PC-9 (cell line): Measurements from ENCODE around the gene FOXA1. TPM values are rescaled to one million over a fixed set of nuclear protein-coding genes. Genes with fewer than 3 reads are reported as not detected.

Experiments used
- BruUV-seq: library from RNA; stranded (reverse); fragments of 400-500 nt; replicated peaks from 2 replicates; lab custom pipeline; 2021; lab: Mats Ljungman, UMichigan
- CTCF ChIA-PET: fragments of 300-600 bp; sonication (Branson Sonifier 250); formaldehyde crosslinking; loops from one replicate; lab custom pipeline; 2022; ENCODE audit warnings: antibody characterized with exemption; lab: Charles Lee
- POLR2A ChIA-PET: fragments of 300-600 bp; sonication (Branson Sonifier 250); formaldehyde crosslinking; loops from one replicate; lab custom pipeline; 2022; ENCODE audit warnings: antibody characterized with exemption; ENCODE audit not compliant: unreplicated experiment; lab: Charles Lee
- DNase-seq, 2 experiments: peaks; one replicate each; pipeline versions ENCODE4 v3.0.0 to v3.0.0-alpha.2; 2015 to 2022; ENCODE audit warnings: mixed read lengths in 1 of 2
- H2AFZ ChIP-seq: fragments of 200-600 bp; sonication (generic); 2 replicates; pipeline ENCODE4 v1.8.1; 2017; ENCODE audit warnings: antibody characterized with exemption
- H3F3A ChIP-seq: fragments of 200-600 bp; sonication (generic); 2 replicates; pipeline ENCODE4 v1.8.1; 2017; ENCODE audit warnings: antibody characterized with exemption, mild to moderate bottlenecking, low read depth; ENCODE audit not compliant: insufficient read depth
- H3K27ac ChIP-seq: fragments of 200-600 bp; sonication (generic); 2 replicates; pipeline ENCODE4 v1.6.1; 2016; ENCODE audit warnings: mixed run types
- H3K27me3 ChIP-seq: fragments of 200-600 bp; sonication (generic); 2 replicates; pipeline ENCODE4 v1.6.1; 2016; ENCODE audit warnings: low read depth, mixed run types; ENCODE audit not compliant: insufficient read depth
- H3K36me3 ChIP-seq: fragments of 200-600 bp; sonication (generic); 2 replicates; pipeline ENCODE4 v1.6.1; 2016; ENCODE audit warnings: low read depth, mixed run types
- H3K4me1 ChIP-seq: fragments of 200-600 bp; sonication (generic); replicated peaks from 2 replicates; pipeline ENCODE4 v1.6.1; 2016; ENCODE audit warnings: mixed run types; ENCODE audit not compliant: insufficient read depth
- H3K4me2 ChIP-seq: fragments of 200-600 bp; sonication (generic); 2 replicates; pipeline ENCODE4 v1.6.1; 2017; ENCODE audit warnings: mixed run types
- H3K4me3 ChIP-seq: fragments of 200-600 bp; sonication (generic); 2 replicates; pipeline ENCODE4 v1.6.1; 2016; ENCODE audit warnings: mixed run types
- H3K79me2 ChIP-seq: fragments of 200-600 bp; sonication (generic); 2 replicates; pipeline ENCODE4 v1.6.1; 2017; ENCODE audit warnings: low read depth, mixed run types
- H3K9me2 ChIP-seq: fragments of 200-600 bp; sonication (generic); 2 replicates; pipeline ENCODE4 v1.8.1; 2017; ENCODE audit warnings: mild to moderate bottlenecking; ENCODE audit not compliant: insufficient read depth
- H3K9me3 ChIP-seq: fragments of 200-600 bp; sonication (generic); 2 replicates; pipeline ENCODE4 v1.8.1; 2016; ENCODE audit warnings: low read depth; ENCODE audit not compliant: insufficient read depth
- H4K20me1 ChIP-seq: fragments of 200-600 bp; sonication (generic); 2 replicates; pipeline ENCODE4 v1.8.1; 2017; ENCODE audit not compliant: insufficient read depth
- CTCF ChIP-seq: fragments of 200-600 bp; sonication (generic); conservative IDR thresholded peaks from 2 replicates; pipeline ENCODE4 v1.6.1; 2017; ENCODE audit warnings: mixed run types, antibody characterized with exemption, mild to moderate bottlenecking, moderate library complexity
- EZH2 ChIP-seq: fragments of 200-600 bp; sonication (generic); IDR thresholded peaks from 2 replicates; pipeline ENCODE4 v1.8.0; 2017; ENCODE audit warnings: antibody characterized with exemption, low read depth
- intact Hi-C: fragments of 100-400 bp; cut with micrococcal nuclease; formaldehyde crosslinking; loops from one replicate; pipeline ENCODE4 v1.10.0; 2022; ENCODE audit not compliant: unreplicated experiment
- total RNA-seq: library from RNA; stranded (reverse); gene quantifications from 2 replicates; pipeline ENCODE4 v1.2.3, GENCODE V29; 2021

Gene FOXA1
- total RNA-seq, 1 experiment from 2014 or later = 35.4 TPM

DNA sequence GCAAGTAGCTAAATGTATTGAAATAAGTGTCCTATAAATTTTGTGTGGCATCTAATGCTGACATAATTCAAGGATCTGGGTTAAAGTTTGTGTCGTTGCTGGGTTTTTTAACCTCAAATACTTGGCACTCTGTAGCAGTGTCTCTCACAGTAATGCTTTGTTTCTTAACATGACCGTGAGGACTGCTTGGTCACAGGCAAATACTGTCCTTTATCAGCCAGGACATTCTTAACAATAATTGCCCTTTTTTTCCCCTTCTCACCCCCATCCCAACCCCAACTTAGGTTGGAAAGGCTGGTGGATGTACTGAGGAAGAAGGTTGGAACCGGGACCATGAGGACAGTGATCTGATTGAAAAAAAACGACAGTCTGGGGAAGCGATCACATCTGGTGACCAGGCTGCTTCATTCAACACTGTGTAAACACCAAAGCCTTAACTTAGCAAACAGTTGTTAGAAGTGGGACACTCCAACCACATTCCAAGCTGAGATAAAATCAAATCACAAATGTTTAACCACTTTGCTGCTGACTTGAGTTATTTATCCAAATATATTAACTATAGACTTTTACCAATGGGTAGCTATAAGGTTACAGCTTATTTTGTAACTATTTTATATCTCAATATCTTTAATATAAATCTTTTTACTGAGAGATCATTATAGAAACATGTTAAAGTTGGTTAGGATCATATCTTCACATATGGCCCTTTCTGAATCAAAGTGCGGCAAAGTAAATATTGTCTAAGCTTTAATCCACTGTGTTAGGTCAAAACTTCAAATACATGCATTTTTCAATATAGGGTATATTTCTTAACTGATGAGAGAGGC lies 48.2 kb downstream of the FOXA1 start:
- Histone ChIP-seq H3F3A (peaks cover 14% of the 10 kb centered on the region), H3K79me2 (no peaks in the 10 kb centered on the region), H2AFZ (peak overlapping the region; percentile 71; the same call in 1 of the 2 replicates), H3K27ac (peak overlapping the region; percentile 61), H3K4me1 (peaks cover 33% of the 10 kb centered on the region), H3K36me3 (no peaks in the 10 kb centered on the region), H3K27me3 (no peaks in the 10 kb centered on the region), H3K4me3 (0 out of 2 replicates have a peak overlapping the region, but pooled peaks have one; percentile 36), H3K9me3 (no peaks in the 10 kb centered on the region), H3K9me2 (no peaks in the 10 kb centered on the region), H4K20me1 (no peaks in the 10 kb centered on the region), H3K4me2 (peak overlapping the region; percentile 68)
- intact Hi-C loops = no loop called here
- no peak for TF ChIP-seq CTCF
- TF ChIP-seq EZH2 = no peak
- no TSS peak for BruUV-seq
- peak in 1 of 2 experiments; percentile 53 for DNase-seq
- CTCF ChIA-PET = no interaction called here
- POLR2A ChIA-PET = no interaction called here

DNA sequence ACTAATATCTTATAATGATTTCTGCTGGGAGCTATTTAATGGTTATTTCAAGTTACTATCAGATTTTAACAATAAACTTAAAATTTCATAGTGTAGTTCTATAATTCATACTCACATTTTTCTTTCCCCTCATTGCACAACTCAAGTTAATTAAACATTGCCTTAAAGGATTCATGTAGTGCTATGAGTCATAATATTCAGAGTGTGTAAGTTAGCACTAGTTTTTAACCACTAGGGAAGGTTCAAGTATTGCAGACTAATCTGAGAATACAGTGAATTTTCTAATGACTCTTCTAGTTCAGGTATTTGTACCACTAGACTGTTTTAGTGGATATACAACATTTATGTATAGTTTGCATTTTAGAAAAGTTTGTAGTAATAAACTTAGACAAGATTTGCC lies 49.9 kb downstream of the FOXA1 start:
- Histone ChIP-seq H3F3A (peaks cover 14% of the 10 kb centered on the region), H3K9me2 (no peaks in the 10 kb centered on the region), H3K79me2 (no peaks in the 10 kb centered on the region), H4K20me1 (no peaks in the 10 kb centered on the region), H3K27ac (no peak overlapping the region), H3K4me3 (no peak overlapping the region), H3K4me2 (no peak overlapping the region; the same call in 1 of the 2 replicates), H3K4me1 (peaks cover 33% of the 10 kb centered on the region), H2AFZ (no peak overlapping the region), H3K27me3 (no peaks in the 10 kb centered on the region), H3K36me3 (no peaks in the 10 kb centered on the region), H3K9me3 (no peaks in the 10 kb centered on the region)
- DNase-seq = no peak
- ChIA-PET POLR2A (no interaction called here), CTCF (no interaction called here)
- BruUV-seq = no TSS peak
- intact Hi-C loops = no loop called here
- TF ChIP-seq EZH2 = no peak
- no peak; the same call in 1 of the 2 replicates for TF ChIP-seq CTCF

GRCh38 chr14:37544407-37544806 lies 50.6 kb downstream of the FOXA1 start:
- no TSS peak for BruUV-seq
- ChIA-PET CTCF (no interaction called here), POLR2A (no interaction called here)
- TF ChIP-seq CTCF = no peak
- no peak for TF ChIP-seq EZH2
- intact Hi-C loops = no loop called here
- H3K9me2 ChIP-seq = no peaks in the 10 kb centered on the region
- H3K4me3 ChIP-seq = no peak overlapping the region
- H3K79me2 ChIP-seq = no peaks in the 10 kb centered on the region
- no peak overlapping the region for H2AFZ ChIP-seq
- no peaks in the 10 kb centered on the region for H3K27me3 ChIP-seq
- H3K4me2 ChIP-seq = peak overlapping the region; percentile 36; the same call in 1 of the 2 replicates
- H3K4me1 ChIP-seq = peaks cover 33% of the 10 kb centered on the region
- no peaks in the 10 kb centered on the region for H3K36me3 ChIP-seq
- H3F3A ChIP-seq = peaks cover 14% of the 10 kb centered on the region
- peak in 1 of 2 experiments; percentile 37 for DNase-seq
- no peak overlapping the region for H3K27ac ChIP-seq
- no peaks in the 10 kb centered on the region for H4K20me1 ChIP-seq
- no peaks in the 10 kb centered on the region; the same call in 1 of the 2 replicates for H3K9me3 ChIP-seq
